AG10803 (cell line): Measurements from ENCODE around the gene CLEC18B.
A peak's percentile ranks its signal among the peaks of the same experiment; 100 is the strongest.
"Not testable (repeated sequence)": the region's sequence is repeated elsewhere in the genome, so short reads cannot be mapped to it uniquely, and the experiment has no call there.

Experiments
- DNase-seq: peaks from one replicate; pipeline ENCODE4 v3.0.0; 2010; ENCODE audit warnings: low read depth
- H3K4me3 ChIP-seq: 2 replicates; pipeline ENCODE4 v1.5.1; 2011; ENCODE audit warnings: mild to moderate bottlenecking, low read length, control low read depth
- TF ChIP-seq, protein P1 (sequence below): conservative IDR thresholded peaks from 2 replicates; pipeline ENCODE4 v1.5.1; 2011; ENCODE audit warnings: mild to moderate bottlenecking, low read length, control low read depth, inconsistent platforms

The CLEC18B gene

DNA sequence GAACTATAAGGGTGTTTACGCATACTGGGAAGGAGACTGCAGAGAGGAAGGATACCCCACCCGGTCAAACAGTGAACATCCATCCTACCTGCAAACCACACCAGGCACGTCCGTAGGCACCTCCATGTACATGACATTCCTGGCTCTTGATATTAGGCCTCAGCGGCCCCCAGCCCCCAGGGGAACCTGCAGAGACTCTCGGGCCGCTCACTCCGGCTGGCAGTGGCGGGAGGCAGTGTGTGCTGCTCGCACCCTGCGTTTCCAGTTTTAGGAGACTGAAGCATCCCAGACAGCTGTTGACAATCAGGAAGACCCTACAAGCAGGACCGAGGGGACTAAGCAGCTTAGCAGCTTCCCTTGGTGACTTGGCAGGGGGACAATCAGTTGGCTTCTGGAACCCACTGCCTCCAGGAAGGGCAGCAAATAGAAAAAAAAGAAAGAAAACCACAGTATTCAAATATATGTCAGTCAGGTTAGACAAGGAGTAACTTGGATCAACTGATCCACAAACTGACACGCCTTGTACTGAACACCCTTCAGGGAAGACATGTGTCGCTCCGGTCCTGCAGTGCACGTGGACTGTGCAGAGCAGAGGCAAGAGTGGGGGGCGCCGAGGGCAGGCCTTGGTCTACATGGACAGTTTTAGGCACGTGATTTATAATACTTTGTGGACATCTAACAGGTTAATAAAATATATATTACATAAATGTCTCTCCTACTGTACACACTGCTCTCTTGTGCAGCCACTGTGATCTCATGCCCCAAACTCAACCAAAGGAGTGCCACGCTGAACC, 29.9 kb upstream of the CLEC18B start:
- TF ChIP-seq, protein P1, sequence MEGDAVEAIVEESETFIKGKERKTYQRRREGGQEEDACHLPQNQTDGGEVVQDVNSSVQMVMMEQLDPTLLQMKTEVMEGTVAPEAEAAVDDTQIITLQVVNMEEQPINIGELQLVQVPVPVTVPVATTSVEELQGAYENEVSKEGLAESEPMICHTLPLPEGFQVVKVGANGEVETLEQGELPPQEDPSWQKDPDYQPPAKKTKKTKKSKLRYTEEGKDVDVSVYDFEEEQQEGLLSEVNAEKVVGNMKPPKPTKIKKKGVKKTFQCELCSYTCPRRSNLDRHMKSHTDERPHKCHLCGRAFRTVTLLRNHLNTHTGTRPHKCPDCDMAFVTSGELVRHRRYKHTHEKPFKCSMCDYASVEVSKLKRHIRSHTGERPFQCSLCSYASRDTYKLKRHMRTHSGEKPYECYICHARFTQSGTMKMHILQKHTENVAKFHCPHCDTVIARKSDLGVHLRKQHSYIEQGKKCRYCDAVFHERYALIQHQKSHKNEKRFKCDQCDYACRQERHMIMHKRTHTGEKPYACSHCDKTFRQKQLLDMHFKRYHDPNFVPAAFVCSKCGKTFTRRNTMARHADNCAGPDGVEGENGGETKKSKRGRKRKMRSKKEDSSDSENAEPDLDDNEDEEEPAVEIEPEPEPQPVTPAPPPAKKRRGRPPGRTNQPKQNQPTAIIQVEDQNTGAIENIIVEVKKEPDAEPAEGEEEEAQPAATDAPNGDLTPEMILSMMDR: no peak
- DNase-seq: no peak
- H3K4me3 ChIP-seq: no peak overlapping the region

GRCh38 chr16:74450236-74450635, 29.0 kb upstream of the CLEC18B start:
- TF ChIP-seq, protein P1: no peak
- peak; percentile 32 for DNase-seq
- no peak overlapping the region for H3K4me3 ChIP-seq

DNA sequence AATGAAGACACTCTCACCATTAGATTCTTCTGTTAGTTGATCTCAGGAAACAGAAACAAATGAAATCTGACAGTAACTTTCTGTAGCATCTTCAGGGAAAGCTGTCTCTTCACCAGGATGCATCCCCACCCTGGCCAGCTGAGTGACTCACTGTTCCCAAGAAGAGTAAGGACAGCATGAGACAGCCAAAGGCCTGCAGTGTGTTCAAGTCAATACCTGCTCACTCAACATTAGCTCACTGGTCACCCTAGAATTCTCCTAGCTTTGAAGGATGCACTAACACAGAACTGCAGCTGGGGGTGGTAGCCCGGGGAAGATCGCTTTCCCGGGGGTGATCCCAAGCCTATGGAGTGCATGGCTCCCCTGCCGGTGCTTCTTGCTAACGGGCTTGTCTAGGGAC, 28.2 kb upstream of the CLEC18B start:
- H3K4me3 ChIP-seq: no peak overlapping the region
- no peak for DNase-seq

GRCh38 chr16:74448990-74449389, 27.7 kb upstream of the CLEC18B start:
- DNase-seq: peak; percentile 95
- no peak overlapping the region for H3K4me3 ChIP-seq
- TF ChIP-seq, protein P1: no peak

More for the DNA sequence above, 28.2 kb upstream of the CLEC18B start:
- TF ChIP-seq, protein P1: no peak; the same call in 1 of the 2 replicates

DNA sequence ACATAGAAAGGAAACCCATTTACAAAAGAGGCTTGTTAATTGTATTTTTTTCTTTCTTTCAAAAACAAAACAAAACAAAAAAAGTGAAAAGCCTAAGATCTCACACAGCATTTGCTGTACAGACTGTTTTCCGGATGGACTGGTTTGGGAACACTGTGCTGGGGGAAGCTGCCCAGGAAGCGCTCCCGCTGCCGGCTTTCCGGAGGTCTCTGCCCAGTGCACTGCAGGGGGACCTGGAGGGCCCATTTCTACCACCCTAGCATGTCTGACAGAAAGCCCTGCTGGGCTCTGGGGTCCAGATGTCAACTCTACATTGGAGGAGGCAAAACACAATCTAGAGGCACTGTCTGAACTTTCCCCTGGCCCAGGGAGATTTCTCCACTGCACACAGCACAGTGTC, 26.3 kb upstream of the CLEC18B start:
- H3K4me3 ChIP-seq: no peak overlapping the region
- TF ChIP-seq, protein P1: no peak
- no peak for DNase-seq

- H3K4me3 ChIP-seq: no peak overlapping the region
- DNase-seq: no peak
- TF ChIP-seq, protein P1: no peak
These were observed 25.6 kb upstream of the CLEC18B start for GRCh38 chr16:74446866-74447265.

- DNase-seq, H3K4me3 ChIP-seq: not testable (repeated sequence)
These were observed 22.5 kb upstream of the CLEC18B start for GRCh38 chr16:74443624-74444346.
